Liver (tissue), 9 donors: ENCODE results near the gene NUDT4. TPM values are rescaled to one million over a fixed set of nuclear protein-coding genes. Genes with fewer than 3 reads are reported as not detected.

Experiments
- DNase-seq: peaks from one replicate; pipeline ENCODE4 v3.0.0-alpha.2; 2017; ENCODE audit warnings: low spot score
- H3K27ac ChIP-seq, 2 donors: one replicate each; pipeline ENCODE4 v1.7.0; 2013; ENCODE audit warnings: inconsistent platforms in 2 of 2, low read length in 2 of 2, control low read depth in 1 of 2, low read depth in 1 of 2, mild to moderate bottlenecking in 1 of 2
- H3K27me3 ChIP-seq, 4 donors: one replicate each; pipeline versions ENCODE4 v1.6.1 to v1.7.0; 2013; ENCODE audit warnings: low read length in 3 of 4, inconsistent platforms in 1 of 4, mild to moderate bottlenecking in 1 of 4, moderate library complexity in 1 of 4; ENCODE audit not compliant: control insufficient read depth in 4 of 4, insufficient read depth in 4 of 4
- H3K36me3 ChIP-seq, 4 donors: one replicate each; pipeline versions ENCODE4 v1.6.1 to v1.7.0; 2013; ENCODE audit warnings: low read length in 3 of 4, mild to moderate bottlenecking in 3 of 4, low read depth in 1 of 4, moderate library complexity in 1 of 4; ENCODE audit not compliant: control insufficient read depth in 4 of 4, insufficient read depth in 3 of 4
- H3K4me1 ChIP-seq, 4 donors: one replicate each; pipeline versions ENCODE4 v1.6.1 to v1.7.0; 2013; ENCODE audit warnings: low read length in 3 of 4, mild to moderate bottlenecking in 3 of 4, moderate library complexity in 1 of 4; ENCODE audit not compliant: control insufficient read depth in 4 of 4, insufficient read depth in 4 of 4
- H3K4me3 ChIP-seq, 3 donors: one replicate each; pipeline versions ENCODE4 v1.6.1 to v1.7.0; 2013; ENCODE audit warnings: low read length in 3 of 3, control low read depth in 1 of 3, low read depth in 1 of 3, mild to moderate bottlenecking in 1 of 3
- H3K9ac ChIP-seq, 2 donors: one replicate each; pipeline ENCODE4 v1.7.0; 2013; ENCODE audit warnings: low read length in 2 of 2, mild to moderate bottlenecking in 2 of 2, moderate library complexity in 2 of 2, control low read depth in 1 of 2, low read depth in 1 of 2
- H3K9me3 ChIP-seq, 4 donors: one replicate each; pipeline versions ENCODE4 v1.6.1 to v1.7.0; 2013; ENCODE audit warnings: low read length in 3 of 4; ENCODE audit not compliant: control insufficient read depth in 4 of 4
- EGR1 ChIP-seq, 2 donors: IDR thresholded peaks; 2 replicates each; pipeline ENCODE4 v1.6.1; 2016 to 2018; ENCODE audit warnings: antibody characterized with exemption in 2 of 2, low read depth in 2 of 2
- GABPA ChIP-seq, 2 donors: IDR thresholded peaks in 1 of 2; conservative IDR thresholded peaks in 1 of 2; 2 replicates each; pipeline ENCODE4 v1.6.1; 2016; ENCODE audit warnings: antibody characterized with exemption in 2 of 2, mild to moderate bottlenecking in 1 of 2, moderate library complexity in 1 of 2
- HNF4A ChIP-seq, 2 donors: conservative IDR thresholded peaks; 2 replicates each; pipeline ENCODE4 v1.6.1; 2016; ENCODE audit warnings: antibody characterized with exemption in 2 of 2, mild to moderate bottlenecking in 2 of 2
- HNF4G ChIP-seq: IDR thresholded peaks from 2 replicates; pipeline ENCODE4 v1.6.1; 2016; ENCODE audit warnings: antibody characterized with exemption
- JUND ChIP-seq, 2 donors: IDR thresholded peaks; 2 replicates each; pipeline ENCODE4 v1.6.1; 2016; ENCODE audit warnings: antibody characterized with exemption in 2 of 2
- NR2F2 ChIP-seq: IDR thresholded peaks from 2 replicates; pipeline ENCODE4 v1.6.1; 2016; ENCODE audit warnings: antibody characterized with exemption
- RAD21 ChIP-seq, 2 donors: IDR thresholded peaks; 2 replicates each; pipeline ENCODE4 v1.6.1; 2016; ENCODE audit warnings: antibody characterized with exemption in 2 of 2, mild to moderate bottlenecking in 2 of 2
- REST ChIP-seq: IDR thresholded peaks from 2 replicates; pipeline ENCODE4 v1.6.1; 2016; ENCODE audit warnings: antibody characterized with exemption, mild to moderate bottlenecking
- RXRA ChIP-seq, 2 donors: IDR thresholded peaks; 2 replicates each; pipeline ENCODE4 v1.6.1; 2017 to 2018; ENCODE audit warnings: antibody characterized with exemption in 2 of 2, mild to moderate bottlenecking in 1 of 2
- SP1 ChIP-seq: IDR thresholded peaks from 2 replicates; pipeline ENCODE4 v1.6.1; 2018; ENCODE audit warnings: antibody characterized with exemption, mild to moderate bottlenecking
- TAF1 ChIP-seq: conservative IDR thresholded peaks from 2 replicates; pipeline ENCODE4 v1.6.1; 2016; ENCODE audit warnings: antibody characterized with exemption, mild to moderate bottlenecking
- YY1 ChIP-seq: IDR thresholded peaks from 2 replicates; pipeline ENCODE4 v1.6.1; 2016; ENCODE audit warnings: antibody characterized with exemption, mild to moderate bottlenecking
- WGBS: extraction: QIAGEN DNeasy Blood & Tissue Kit; methylation state at CpG from one replicate; pipeline ENCODE4 v1.1.7; 2013; 5-methylcytosine and 5-hydroxymethylcytosine counted together
- polyA plus RNA-seq, 2 donors: library from polyadenylated mRNA; stranded (reverse) in 1 of 2; unstranded in 1 of 2; fragments of 200-250 nt in 1 of 2; fragments of >200 nt in 1 of 2; fragmentation: Nextera tagmentation in 1 of 2; extraction: Ambion mirVana in 1 of 2; gene quantifications; one replicate each; pipeline versions ENCODE4 v1.2.1 to v1.2.3, GENCODE V29; 2013 to 2015
- total RNA-seq, 2 donors: library from RNA; depleted of rRNA; stranded (reverse); fragments of >200 nt; gene quantifications; one replicate each; pipeline ENCODE4 v1.2.3, GENCODE V29; 2014
- TF ChIP-seq, protein P1 (sequence below): IDR thresholded peaks from 2 replicates; pipeline ENCODE4 v1.6.1; 2016; ENCODE audit warnings: antibody characterized with exemption
- TF ChIP-seq, protein P2 (sequence below): IDR thresholded peaks from 2 replicates; pipeline ENCODE4 v1.6.1; 2016; ENCODE audit warnings: antibody characterized with exemption
- TF ChIP-seq, protein P3 (sequence below): fragments of 150-350 bp; IDR thresholded peaks from 2 replicates; pipeline ENCODE4 v1.5.1; 2017; ENCODE audit warnings: improper control_type of control experiment, low read depth, low read length; ENCODE audit not compliant: missing input control
- donor health status: healthy.
- donor health status: healthy.
- donor health status: healthy.
- donor health status: healthy.
- donor health status: healthy.

Gene NUDT4
- total and polyA plus RNA-seq, 4 donors: 8.9 to 141 (median 11.9) TPM

DNA sequence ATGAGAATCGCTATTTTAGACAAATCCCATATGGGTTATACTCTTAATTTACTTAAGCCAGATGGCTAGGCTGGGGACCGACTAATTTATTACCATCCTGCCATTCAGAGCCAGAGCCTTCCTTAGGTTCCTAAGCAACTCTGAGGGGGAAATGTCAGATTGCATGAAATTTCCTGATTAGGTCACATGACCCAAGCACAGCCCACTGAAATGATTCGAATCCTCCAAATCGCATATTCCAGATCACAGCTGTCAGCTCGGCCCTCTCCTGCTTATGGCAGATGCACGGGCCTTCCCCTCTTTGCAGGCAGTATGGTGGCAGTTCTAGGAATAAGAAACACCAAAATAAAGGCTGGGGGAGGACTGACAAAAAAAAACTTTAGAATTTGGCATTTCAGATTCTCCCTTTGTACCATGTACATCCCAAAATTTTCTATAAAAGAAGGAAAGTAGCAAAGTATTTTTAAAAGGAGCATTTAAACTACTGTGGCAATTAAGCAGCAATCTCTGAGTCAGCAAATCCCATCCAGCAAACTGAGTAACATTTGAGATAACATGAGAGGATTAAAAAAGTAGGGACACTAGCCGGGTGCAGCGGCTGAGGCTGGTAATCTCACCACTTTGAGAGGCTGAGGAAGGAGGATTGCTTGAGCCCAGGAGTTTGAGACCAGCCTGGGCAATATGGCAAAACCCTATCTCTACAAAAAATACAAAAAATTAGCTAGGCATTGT lies 30.5 kb upstream of the NUDT4 start:
- Histone ChIP-seq H3K9ac (no peak overlapping the region), H3K9me3 (no peaks in the 10 kb centered on the region), H3K27ac (no peak overlapping the region), H3K4me3 (no peak overlapping the region), H3K4me1 (no peaks in the 10 kb centered on the region), H3K27me3 (no peaks in the 10 kb centered on the region), H3K36me3 (no peaks in the 10 kb centered on the region)
- WGBS: 83% methylated on average over 8 of the region's 8 CpGs
- no peak for TF ChIP-seq EGR1 (IDR thresholded peaks at IDR 0.05; ENCODE audit: low read depth in 2 of 2)
- TF ChIP-seq, protein P1, sequence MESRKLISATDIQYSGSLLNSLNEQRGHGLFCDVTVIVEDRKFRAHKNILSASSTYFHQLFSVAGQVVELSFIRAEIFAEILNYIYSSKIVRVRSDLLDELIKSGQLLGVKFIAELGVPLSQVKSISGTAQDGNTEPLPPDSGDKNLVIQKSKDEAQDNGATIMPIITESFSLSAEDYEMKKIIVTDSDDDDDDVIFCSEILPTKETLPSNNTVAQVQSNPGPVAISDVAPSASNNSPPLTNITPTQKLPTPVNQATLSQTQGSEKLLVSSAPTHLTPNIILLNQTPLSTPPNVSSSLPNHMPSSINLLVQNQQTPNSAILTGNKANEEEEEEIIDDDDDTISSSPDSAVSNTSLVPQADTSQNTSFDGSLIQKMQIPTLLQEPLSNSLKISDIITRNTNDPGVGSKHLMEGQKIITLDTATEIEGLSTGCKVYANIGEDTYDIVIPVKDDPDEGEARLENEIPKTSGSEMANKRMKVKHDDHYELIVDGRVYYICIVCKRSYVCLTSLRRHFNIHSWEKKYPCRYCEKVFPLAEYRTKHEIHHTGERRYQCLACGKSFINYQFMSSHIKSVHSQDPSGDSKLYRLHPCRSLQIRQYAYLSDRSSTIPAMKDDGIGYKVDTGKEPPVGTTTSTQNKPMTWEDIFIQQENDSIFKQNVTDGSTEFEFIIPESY: no peak
- no peak for TF ChIP-seq NR2F2
- TF ChIP-seq RXRA (IDR thresholded peaks at IDR 0.05): no peak
- TF ChIP-seq HNF4A (conservative IDR thresholded peaks at IDR 0.05): no peak
- no peak for TF ChIP-seq GABPA (IDR thresholded peaks at IDR 0.05 in 1 of 2, conservative IDR thresholded peaks at IDR 0.05 in 1 of 2)
- TF ChIP-seq HNF4G: no peak
- no peak for TF ChIP-seq JUND (IDR thresholded peaks at IDR 0.05)
- TF ChIP-seq RAD21 (IDR thresholded peaks at IDR 0.05): no peak
- TF ChIP-seq, protein P2, sequence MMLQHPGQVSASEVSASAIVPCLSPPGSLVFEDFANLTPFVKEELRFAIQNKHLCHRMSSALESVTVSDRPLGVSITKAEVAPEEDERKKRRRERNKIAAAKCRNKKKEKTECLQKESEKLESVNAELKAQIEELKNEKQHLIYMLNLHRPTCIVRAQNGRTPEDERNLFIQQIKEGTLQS: no peak
- TF ChIP-seq, protein P3, sequence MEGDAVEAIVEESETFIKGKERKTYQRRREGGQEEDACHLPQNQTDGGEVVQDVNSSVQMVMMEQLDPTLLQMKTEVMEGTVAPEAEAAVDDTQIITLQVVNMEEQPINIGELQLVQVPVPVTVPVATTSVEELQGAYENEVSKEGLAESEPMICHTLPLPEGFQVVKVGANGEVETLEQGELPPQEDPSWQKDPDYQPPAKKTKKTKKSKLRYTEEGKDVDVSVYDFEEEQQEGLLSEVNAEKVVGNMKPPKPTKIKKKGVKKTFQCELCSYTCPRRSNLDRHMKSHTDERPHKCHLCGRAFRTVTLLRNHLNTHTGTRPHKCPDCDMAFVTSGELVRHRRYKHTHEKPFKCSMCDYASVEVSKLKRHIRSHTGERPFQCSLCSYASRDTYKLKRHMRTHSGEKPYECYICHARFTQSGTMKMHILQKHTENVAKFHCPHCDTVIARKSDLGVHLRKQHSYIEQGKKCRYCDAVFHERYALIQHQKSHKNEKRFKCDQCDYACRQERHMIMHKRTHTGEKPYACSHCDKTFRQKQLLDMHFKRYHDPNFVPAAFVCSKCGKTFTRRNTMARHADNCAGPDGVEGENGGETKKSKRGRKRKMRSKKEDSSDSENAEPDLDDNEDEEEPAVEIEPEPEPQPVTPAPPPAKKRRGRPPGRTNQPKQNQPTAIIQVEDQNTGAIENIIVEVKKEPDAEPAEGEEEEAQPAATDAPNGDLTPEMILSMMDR: no peak
- DNase-seq: no peak

- no peak for DNase-seq
- Histone ChIP-seq H3K4me1 (no peaks in the 10 kb centered on the region), H3K4me3 (no peak overlapping the region), H3K9me3 (no peaks in the 10 kb centered on the region), H3K36me3 (no peaks in the 10 kb centered on the region), H3K9ac (no peak overlapping the region), H3K27ac (no peak overlapping the region), H3K27me3 (no peaks in the 10 kb centered on the region)
- no peak for TF ChIP-seq YY1
- TF ChIP-seq RAD21 (IDR thresholded peaks at IDR 0.05): no peak
- TF ChIP-seq GABPA (IDR thresholded peaks at IDR 0.05 in 1 of 2, conservative IDR thresholded peaks at IDR 0.05 in 1 of 2): no peak
- no peak for TF ChIP-seq REST
- no peak for TF ChIP-seq EGR1 (IDR thresholded peaks at IDR 0.05; ENCODE audit: low read depth in 2 of 2)
- no peak for TF ChIP-seq TAF1
- no peak for TF ChIP-seq SP1
- no peak for TF ChIP-seq HNF4A (conservative IDR thresholded peaks at IDR 0.05)
- 81% methylated on average over 10 of the region's 10 CpGs for WGBS
Measured at GRCh38 chr12:93348575-93349435, 28.9 kb upstream of the NUDT4 start.
